AG08396 (cell line): Measurements from ENCODE around the gene BTBD7.

ENCODE experiments used
- DNase-seq: peaks from one replicate; pipeline ENCODE4 v3.0.0; 2012; ENCODE audit warnings: low spot score, mixed read lengths

Gene BTBD7

DNA sequence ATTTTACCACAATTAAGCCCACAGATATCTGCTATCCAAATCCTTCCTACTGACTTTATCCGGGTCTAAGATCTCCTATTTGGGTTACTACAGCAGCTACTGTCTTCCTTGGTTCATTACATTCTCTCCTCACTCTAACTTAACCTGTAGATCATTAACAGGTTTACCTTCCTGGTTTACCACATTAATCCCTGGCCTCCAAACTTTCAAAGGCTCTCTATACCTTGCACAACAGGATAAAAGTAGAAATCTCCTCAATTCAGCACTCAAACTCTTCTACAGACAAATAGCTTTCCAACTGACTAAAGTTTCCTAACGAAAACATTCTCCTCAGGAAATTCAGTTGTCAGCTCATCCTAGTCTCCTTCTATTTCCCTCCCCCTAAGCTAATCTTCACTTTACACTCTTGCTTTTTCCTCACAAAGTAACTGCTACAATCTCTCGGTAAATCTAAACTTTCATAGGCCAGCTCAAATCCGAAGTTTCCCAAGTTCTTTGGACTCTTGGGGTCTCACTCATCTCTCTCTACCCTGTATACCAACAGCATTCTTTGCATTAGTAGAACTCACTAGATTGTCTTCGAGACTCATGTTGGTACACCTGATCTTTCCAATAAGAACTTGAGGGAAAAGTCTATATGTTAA is 2.7 kb downstream of the BTBD7 start:
- DNase-seq, result no peak

DNA sequence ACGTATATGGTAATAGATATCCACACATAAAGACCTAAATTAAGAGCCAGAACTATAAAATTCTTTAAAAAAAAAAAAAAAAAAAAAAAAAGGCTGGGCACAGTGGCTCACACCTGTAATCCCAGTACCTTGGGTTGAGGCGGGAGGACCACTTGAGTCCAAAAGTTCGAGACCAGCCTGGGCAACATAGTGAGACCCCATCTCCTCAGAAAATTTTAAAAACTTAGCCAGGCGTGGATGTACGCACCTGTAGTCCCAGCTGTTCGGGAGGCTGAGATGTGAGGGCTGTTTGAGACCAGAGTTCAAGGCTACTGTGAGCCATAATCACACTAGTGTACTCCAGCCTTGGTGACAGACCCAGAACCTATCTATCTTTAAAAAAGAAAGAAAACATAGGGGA is 4.3 kb downstream of the BTBD7 start:
- DNase-seq, result no peak

DNA sequence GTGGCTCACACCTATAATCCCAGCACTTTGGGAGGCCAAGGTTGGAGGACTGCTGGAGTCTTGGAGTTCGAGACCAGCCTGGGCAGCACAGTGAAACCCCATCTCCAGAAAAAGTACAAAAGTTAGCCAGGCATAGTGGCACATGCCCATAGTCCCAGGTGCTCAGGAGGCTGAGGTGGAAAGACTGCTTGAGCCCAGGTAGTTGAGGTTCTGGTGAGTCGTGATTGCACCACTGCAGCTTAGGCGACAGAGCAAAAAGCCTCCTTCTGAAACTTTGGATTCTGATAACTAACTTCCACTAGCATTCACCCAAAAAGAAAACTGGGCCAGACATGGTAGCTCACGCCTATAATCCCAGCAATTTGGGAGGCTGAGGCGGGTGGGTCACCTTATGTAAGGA is 6.6 kb downstream of the BTBD7 start:
- no peak for DNase-seq

GRCh38 chr14:93323600-93324174 is 9.1 kb downstream of the BTBD7 start:
- no peak for DNase-seq

DNA sequence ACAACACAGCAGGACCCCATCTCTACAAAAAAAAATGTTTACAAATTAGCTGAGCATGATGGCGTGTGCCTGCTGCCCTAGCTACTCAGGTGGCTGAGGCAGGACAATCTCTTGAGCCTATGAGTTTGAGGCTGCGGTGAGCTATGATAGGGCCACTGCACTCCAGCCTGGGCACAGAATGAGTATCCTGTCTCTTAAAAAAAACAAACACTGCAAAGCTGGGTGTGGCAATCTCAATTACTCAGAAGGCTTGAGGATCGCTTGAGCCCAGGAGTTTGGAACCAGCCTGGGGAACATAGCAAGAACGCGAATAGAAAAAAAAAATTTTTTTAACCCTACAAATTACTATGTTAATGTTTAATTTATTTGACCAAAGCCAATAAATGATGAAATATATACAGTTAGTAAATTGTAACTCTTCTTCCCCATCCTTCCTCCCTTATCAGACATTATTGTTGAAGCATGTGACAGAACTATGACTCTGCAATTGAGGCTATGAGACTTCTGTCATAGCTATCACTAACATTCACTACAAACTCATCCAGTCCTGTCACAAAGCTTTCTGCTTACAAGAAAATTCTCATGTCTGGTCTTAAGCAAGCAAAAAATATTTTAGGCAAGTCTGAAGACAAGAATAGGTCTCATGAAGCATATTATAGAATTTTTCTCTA is 9.8 kb downstream of the BTBD7 start:
- DNase-seq, result no peak

DNA sequence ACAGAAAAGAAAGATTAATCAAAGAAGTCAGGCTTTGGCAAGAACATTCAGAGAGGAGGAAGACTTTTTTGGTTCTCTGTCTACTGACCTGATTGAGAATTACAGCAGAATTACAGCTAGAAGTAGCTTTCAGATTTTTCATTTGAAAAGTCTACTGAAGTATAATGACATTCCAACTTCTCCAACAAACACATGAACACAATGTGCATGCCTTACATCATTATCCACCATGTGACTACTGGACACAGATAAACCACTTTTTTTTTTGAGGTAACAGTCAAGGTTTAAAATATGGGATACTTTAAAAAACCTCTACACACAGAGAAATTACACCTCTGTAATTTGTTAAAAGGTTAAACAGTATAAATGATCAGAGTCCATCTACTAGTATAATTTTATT is 12.3 kb downstream of the BTBD7 start:
- no peak for DNase-seq

DNA sequence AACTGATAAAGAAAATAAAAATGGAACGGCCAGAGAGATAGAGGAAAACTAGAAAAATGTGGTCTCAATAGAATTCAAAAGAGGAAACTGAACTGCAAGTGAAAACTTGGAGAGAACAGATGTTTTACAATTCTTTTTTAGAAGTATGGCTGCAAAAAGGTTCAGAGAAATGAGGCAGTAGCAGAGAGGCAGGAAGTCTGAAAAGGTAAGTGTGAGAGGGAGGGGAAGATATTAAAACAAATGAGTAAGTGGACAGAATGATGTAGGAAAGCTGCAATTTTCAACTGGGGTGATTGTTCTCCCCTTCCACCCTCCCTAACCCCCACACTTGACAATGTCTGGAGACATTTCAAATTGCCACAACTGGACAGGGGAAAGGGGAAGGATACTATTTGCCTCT is 12.9 kb downstream of the BTBD7 start:
- DNase-seq, result no peak

DNA sequence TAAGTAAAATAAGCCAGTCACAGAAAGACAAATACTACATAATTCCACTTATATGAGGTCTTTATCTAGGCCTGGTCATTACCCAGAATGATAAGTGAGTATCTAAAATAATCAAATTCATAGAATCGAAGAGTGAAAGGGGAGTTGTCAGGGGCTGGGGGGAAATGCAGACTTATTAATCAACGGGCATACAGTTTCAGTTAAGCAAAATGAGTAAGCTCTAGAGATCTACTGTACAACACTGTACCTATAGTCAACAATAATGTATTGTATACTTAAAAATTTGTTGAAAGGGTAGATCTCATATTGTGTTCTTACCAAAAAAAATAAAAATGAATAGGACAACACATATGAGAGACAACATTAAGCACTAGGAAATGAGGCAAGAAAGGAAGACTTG is 13.3 kb downstream of the BTBD7 start:
- DNase-seq, result no peak

GRCh38 chr14:93318927-93319326 is 13.9 kb downstream of the BTBD7 start:
- no peak for DNase-seq

- DNase-seq, result no peak
These were observed 14.7 kb downstream of the BTBD7 start for GRCh38 chr14:93317875-93318807.

DNA sequence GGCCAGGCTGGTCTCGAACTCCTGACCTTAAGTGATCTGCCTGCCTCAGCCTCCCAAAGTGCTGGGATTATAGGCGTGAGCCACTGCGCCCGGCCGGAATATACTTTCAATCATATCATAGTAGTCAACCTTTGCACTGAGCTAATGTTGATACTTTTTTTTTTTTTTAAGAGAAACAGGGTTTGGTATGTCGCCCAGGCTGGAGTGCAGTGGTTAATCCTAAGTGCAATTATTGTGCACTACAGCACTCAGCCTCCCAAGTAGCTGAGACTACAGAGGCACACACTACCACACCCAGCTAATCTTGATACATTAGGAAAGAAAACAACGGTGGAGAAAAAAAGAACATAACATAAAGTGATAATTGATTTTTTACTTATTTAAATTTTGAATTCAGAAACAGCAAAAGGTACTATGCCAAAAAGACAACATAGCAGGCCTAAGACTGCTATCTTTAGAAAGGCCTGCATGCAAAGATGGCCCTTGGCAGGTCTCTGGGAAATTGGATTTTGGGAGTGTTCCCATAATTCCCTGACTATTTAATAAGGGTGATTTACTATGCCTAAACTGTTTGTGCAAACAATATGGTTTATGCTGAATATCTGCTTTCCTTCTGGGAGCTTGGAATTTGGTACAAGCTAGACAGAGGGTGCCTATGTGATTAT is 15.5 kb downstream of the BTBD7 start:
- no peak for DNase-seq

DNA sequence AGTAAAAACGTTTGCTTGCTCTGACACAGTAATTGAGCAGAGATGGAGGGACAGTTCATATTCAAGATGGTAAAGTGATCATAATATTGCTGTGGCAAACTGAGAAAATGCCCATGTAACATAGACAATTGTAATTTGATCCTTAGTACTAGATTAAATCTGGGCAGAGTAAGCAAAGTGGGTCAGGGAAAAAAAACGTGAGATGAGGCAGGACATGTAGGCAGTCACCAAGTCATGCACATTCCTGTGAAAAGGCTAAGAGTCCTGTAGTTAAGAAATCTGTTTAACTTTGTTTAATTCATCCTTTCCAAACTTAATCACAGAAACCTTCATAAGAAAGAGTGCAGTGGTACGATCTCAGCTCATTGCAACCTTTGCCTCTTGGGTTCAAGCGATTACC is 16.1 kb downstream of the BTBD7 start:
- DNase-seq, result no peak

DNA sequence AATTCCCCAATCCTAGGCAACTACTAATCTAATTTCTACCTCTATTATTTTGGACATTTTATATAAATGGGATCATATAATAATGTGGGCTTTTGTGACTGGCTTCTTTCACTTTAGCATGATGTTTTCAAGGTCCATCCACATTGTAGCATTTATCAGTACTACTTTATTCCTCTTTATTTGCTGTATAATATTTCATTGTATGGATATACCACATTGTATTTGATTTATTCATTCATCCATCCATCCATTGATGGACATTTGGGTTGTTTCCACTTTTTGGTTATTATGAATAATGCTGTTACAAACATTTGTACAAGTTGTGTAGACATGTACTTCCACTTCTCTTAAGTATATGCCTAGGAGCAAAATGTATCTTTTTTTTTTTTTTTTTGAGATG is 17.3 kb downstream of the BTBD7 start:
- DNase-seq, result no peak

- no peak for DNase-seq
These were observed 21.8 kb downstream of the BTBD7 start for GRCh38 chr14:93311082-93311481.

- DNase-seq, result no peak
These were observed 23.3 kb downstream of the BTBD7 start for GRCh38 chr14:93309427-93309966.

DNA sequence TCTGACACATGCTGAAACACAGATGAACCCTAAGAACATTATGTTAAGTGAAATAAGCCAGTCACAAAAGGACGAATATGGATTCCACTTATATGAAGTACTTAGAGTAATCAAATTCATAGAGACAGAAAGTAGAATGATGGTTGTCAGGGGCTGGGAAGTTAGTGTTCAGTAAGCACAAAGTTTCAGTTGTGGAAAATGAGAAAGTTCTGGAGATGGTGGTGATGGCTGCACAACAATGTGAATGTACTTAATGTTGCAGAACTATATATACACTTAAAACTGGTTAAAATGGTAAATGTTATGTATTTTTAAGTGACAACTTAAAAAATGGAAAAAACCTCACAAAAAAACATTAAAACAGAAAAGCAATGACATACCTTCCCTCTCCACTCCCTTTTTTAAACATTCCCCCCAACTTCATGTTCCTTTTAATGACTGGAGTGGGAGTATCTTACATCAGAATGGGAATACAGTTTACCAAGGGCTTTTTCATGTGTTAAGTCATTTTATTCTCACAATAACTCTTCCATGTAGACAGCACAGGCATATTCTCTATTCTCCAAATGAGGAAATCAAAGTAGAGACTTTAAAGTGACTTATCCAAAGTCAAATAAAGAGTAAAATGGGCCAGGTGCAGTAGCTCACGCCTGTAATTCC is 24.0 kb downstream of the BTBD7 start:
- no peak for DNase-seq

GRCh38 chr14:93306812-93307211 is 26.0 kb downstream of the BTBD7 start:
- no peak for DNase-seq

GRCh38 chr14:93305725-93306418 is 27.0 kb downstream of the BTBD7 start:
- no peak for DNase-seq

- DNase-seq, result peak; percentile 28
These were observed 28.1 kb downstream of the BTBD7 start for GRCh38 chr14:93304771-93305170.

DNA sequence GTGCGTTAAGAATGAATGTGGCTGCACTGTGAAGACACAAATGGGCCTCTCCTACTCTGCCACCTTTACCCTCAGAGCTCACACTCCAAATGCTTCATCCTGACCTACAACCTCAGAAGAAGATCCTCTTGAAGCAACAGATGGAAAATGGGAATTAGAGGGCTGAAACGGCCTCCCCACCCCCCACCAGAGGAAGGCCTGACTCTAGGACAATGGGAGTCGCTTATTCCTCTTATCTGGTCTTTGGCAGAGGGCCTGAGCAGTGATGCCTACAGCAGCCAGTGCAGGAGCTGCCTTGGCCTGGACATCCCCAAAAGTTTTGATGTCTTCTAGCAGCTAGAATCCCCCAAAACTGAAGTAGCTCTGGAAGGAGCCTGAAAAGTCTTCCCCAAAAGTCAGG is 29.2 kb downstream of the BTBD7 start:
- DNase-seq, result no peak
